ENCODE results near the gene MAN1A1.

DNA sequence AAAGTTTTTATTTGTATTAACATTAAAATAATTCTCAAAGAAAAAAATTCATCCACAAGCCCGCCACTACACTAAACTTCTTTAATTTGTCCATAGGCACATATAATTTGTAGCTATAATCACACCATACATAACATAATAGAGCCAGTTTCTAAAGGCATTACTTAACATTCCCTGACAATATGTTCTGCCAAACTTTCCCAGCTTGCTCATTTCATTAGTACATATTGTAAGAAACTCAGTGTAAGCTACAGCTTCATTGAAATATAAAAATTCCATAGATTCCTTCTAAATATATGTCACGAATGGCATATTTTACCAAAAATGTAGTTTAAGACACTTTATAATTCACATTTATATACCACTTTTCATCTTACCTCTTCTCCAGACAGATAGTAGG is 59.3 kb downstream of the MAN1A1 start:
- TF ChIP-seq, protein P1, sequence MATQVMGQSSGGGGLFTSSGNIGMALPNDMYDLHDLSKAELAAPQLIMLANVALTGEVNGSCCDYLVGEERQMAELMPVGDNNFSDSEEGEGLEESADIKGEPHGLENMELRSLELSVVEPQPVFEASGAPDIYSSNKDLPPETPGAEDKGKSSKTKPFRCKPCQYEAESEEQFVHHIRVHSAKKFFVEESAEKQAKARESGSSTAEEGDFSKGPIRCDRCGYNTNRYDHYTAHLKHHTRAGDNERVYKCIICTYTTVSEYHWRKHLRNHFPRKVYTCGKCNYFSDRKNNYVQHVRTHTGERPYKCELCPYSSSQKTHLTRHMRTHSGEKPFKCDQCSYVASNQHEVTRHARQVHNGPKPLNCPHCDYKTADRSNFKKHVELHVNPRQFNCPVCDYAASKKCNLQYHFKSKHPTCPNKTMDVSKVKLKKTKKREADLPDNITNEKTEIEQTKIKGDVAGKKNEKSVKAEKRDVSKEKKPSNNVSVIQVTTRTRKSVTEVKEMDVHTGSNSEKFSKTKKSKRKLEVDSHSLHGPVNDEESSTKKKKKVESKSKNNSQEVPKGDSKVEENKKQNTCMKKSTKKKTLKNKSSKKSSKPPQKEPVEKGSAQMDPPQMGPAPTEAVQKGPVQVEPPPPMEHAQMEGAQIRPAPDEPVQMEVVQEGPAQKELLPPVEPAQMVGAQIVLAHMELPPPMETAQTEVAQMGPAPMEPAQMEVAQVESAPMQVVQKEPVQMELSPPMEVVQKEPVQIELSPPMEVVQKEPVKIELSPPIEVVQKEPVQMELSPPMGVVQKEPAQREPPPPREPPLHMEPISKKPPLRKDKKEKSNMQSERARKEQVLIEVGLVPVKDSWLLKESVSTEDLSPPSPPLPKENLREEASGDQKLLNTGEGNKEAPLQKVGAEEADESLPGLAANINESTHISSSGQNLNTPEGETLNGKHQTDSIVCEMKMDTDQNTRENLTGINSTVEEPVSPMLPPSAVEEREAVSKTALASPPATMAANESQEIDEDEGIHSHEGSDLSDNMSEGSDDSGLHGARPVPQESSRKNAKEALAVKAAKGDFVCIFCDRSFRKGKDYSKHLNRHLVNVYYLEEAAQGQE (IDR thresholded peaks at IDR 0.05; ENCODE audit: insufficient replicate concordance, low read depth): no peak
- TF ChIP-seq CTCF (IDR thresholded peaks at IDR 0.05; ENCODE audit: insufficient read depth, low read length) (no peak), POLR2AphosphoS5 (IDR thresholded peaks at IDR 0.05; ENCODE audit: low read depth) (no peak), SPI1 (IDR thresholded peaks at IDR 0.05; ENCODE audit: borderline replicate concordance, low read depth) (no peak)

Data from HL-60 (cell line).